Activated T-cell treated with anti-CD3 and anti-CD28 coated beads, Interleukin-2, amount 50 U/mL, for 72 hours (primary cell): Measurements from ENCODE around the gene CCR5AS.
"Not testable (repeated sequence)": the region's sequence is repeated elsewhere in the genome, so short reads cannot be mapped to it uniquely, and the experiment has no call there.

ENCODE experiments used
- ATAC-seq, 2 donors: fragments of 150-1000 bp; cut with Tn5 transposase; replicated peaks in 1 of 2; 2 replicates each; pipeline ENCODE4 v1.10.0; 2021; ENCODE audit warnings: moderate library complexity in 2 of 2, mild to moderate bottlenecking in 1 of 2
- DNase-seq, 2 donors: peaks; one replicate each; pipeline ENCODE4 v3.0.0; 2021 to 2022; ENCODE audit warnings: mixed read lengths in 1 of 2
- H3K27ac Mint-ChIP-seq: one replicate; pipeline ENCODE4 v1.8.0; 2022; ENCODE audit warnings: mild to moderate bottlenecking, moderate library complexity, mixed read lengths
- H3K27me3 Mint-ChIP-seq: one replicate; pipeline ENCODE4 v1.8.0; 2022; ENCODE audit warnings: low read depth, mixed read lengths
- H3K36me3 Mint-ChIP-seq, 2 donors: one replicate each; pipeline ENCODE4 v1.8.0; 2022; ENCODE audit warnings: mixed read lengths in 2 of 2, mild to moderate bottlenecking in 1 of 2; ENCODE audit not compliant: insufficient read depth in 2 of 2
- H3K4me1 Mint-ChIP-seq: one replicate; pipeline ENCODE4 v1.8.0; 2022; ENCODE audit warnings: low read depth, mixed read lengths
- H3K4me3 Mint-ChIP-seq, 2 donors: one replicate each; pipeline ENCODE4 v1.8.0; 2022; ENCODE audit warnings: mild to moderate bottlenecking in 2 of 2, mixed read lengths in 2 of 2, moderate library complexity in 2 of 2
- H3K9me3 Mint-ChIP-seq, 2 donors: one replicate each; pipeline ENCODE4 v1.8.0; 2022; ENCODE audit warnings: mixed read lengths in 2 of 2

Gene CCR5AS

GRCh38 chr3:46393554-46394434, 13.1 kb downstream of the CCR5AS start:
- Mint-ChIP-seq H3K27me3 (peaks cover 10% of the 10 kb centered on the region), H3K9me3 (no peaks in the 10 kb centered on the region), H3K27ac (no peak overlapping the region), H3K4me1 (peaks cover 10% of the 10 kb centered on the region), H3K4me3 (no peak overlapping the region), H3K36me3 (no peaks in the 10 kb centered on the region)
- ATAC-seq (no peak), DNase-seq (no peak)

- DNase-seq: no peak
- Mint-ChIP-seq H3K9me3 (no peaks in the 10 kb centered on the region), H3K27ac (no peak overlapping the region), H3K4me3 (no peak overlapping the region), H3K27me3 (peaks cover 10% of the 10 kb centered on the region), H3K4me1 (peaks cover 10% of the 10 kb centered on the region), H3K36me3 (no peaks in the 10 kb centered on the region)
- ATAC-seq: no peak
Measured at GRCh38 chr3:46393011-46393410, 13.9 kb downstream of the CCR5AS start.

DNA sequence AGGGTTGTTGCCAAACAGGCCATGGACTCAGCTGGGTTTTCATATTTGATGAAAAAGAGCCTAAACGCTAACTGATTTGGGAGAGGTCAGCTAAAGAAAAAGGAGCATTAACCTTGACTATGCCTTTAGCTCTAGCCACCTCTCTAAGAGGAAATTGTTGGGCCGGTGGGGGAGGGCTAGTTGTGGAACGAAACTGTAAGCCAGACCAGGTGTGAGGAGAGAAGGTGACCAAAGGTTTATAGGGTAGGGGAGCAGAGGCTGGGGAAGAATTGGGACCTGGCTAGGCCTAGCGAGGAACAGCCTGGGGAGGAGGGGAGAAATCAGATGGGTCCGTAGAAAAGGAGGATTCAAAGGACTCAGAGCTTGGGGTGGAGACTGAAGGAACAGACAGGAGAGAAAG, 15.3 kb downstream of the CCR5AS start:
- not testable (repeated sequence) for DNase-seq, H3K4me3 Mint-ChIP-seq, H3K4me1 Mint-ChIP-seq, H3K36me3 Mint-ChIP-seq, ATAC-seq, H3K9me3 Mint-ChIP-seq, H3K27ac Mint-ChIP-seq
- peaks cover 10% of the 10 kb centered on the region for H3K27me3 Mint-ChIP-seq

- H3K4me1 Mint-ChIP-seq: peaks cover 12% of the 10 kb centered on the region
- H3K9me3 Mint-ChIP-seq: no peaks in the 10 kb centered on the region
Measured at GRCh38 chr3:46389306-46389705, 17.6 kb downstream of the CCR5AS start.

DNA sequence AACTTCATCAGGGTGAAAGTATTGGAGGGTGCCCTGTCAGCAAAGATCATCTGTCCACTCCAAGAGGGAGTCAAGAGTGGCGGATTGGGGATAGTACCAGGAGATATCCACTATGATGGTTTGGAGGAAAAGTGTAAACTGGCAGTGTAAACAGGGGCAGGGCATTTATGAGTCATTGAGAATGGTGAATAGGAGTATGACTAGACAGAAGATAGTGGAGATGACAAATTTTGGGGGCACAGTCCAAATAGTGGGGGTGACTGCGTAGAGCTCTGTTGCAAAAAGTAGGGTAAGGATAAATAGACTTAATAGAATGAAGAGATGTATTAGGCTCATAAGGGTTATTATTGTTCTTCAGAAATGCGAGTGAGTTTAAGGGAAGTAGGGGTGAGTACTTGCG, 18.0 kb downstream of the CCR5AS start:
- ATAC-seq, H3K27ac Mint-ChIP-seq, DNase-seq, H3K9me3 Mint-ChIP-seq, H3K36me3 Mint-ChIP-seq, H3K4me3 Mint-ChIP-seq: not testable (repeated sequence)
- peaks cover 14% of the 10 kb centered on the region for H3K4me1 Mint-ChIP-seq
- H3K27me3 Mint-ChIP-seq: peaks cover 19% of the 10 kb centered on the region

More at GRCh38 chr3:46389306-46389705, 17.6 kb downstream of the CCR5AS start:
- no peak for ATAC-seq
- Mint-ChIP-seq H3K4me3 (no peak overlapping the region), H3K27me3 (peaks cover 16% of the 10 kb centered on the region), H3K36me3 (peaks cover 0 to 2% of the 10 kb centered on the region in 2 donors), H3K27ac (no peak overlapping the region)
- DNase-seq: no peak

DNA sequence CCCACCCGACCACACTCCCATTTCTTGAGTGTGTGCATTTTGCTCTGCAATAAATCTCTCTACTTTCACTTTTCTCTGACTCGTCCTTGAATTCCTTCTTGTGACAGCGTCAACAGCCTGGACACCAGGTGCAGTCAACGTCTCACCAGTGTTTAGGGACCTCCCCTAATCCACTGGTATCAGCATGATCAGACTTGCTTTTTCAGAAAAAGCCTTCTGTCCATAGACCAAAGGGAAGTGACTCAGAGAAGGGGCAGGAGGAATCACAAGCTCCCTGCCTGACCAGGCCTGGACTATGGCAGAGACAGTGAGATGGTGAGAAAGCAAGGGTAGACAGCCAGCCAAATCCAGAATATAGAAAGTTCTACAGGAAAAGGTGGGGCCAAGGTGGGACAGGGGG, 20.7 kb downstream of the CCR5AS start:
- no peak overlapping the region for H3K4me3 Mint-ChIP-seq
- DNase-seq (no peak), ATAC-seq (peak in 1 of 2 donors; percentile 28)
- H3K4me1 Mint-ChIP-seq: peaks cover 26% of the 10 kb centered on the region
- H3K9me3 Mint-ChIP-seq: no peaks in the 10 kb centered on the region
- no peak overlapping the region for H3K27ac Mint-ChIP-seq
- H3K27me3 Mint-ChIP-seq: peaks cover 18% of the 10 kb centered on the region
- H3K36me3 Mint-ChIP-seq: peaks cover 0 to 2% of the 10 kb centered on the region in 2 donors

GRCh38 chr3:46383951-46384330, 22.9 kb downstream of the CCR5AS start:
- H3K4me1 Mint-ChIP-seq: peaks cover 35% of the 10 kb centered on the region
- no peak overlapping the region for H3K4me3 Mint-ChIP-seq
- DNase-seq (no peak), ATAC-seq (no peak)
- peaks cover 18% of the 10 kb centered on the region for H3K27me3 Mint-ChIP-seq
- H3K36me3 Mint-ChIP-seq: peaks cover 0 to 2% of the 10 kb centered on the region in 2 donors
- H3K9me3 Mint-ChIP-seq: no peaks in the 10 kb centered on the region
- H3K27ac Mint-ChIP-seq: no peak overlapping the region

DNA sequence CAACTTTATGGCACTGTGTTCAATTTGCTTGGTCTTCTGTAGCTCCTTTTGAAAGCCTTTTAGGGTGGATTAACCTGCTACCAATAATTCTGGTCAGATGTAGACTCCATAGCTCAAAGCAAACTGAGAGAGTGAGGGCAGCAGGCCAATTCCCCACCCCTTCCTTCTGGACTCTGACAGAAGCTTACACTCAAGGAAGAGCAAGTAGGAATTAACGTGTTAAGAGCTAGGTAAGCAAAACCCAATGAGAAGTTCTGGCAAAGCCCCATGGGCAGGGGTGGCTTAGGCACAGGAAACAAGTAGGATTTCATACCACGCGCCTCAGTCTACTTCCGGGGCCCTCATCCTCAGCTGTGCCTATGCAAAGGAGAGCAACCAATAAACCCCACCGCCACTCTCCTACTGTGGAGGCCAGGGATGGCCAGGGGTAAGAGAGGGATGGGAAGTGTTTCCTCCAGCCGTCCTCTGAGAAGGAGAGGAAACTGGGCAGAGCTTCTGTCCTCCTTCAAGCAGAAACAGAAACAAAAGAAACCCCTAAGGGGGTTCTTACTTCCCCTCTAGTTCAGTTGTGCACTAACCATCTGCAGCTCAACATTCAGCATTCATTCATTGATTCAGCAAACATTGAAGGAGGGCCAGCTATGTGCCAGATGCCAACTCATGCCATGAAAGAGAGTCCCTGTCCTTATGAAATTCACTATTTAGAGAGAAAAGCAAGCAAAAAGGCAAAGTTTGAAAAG, 23.5 kb downstream of the CCR5AS start:
- Mint-ChIP-seq H3K27ac (no peak overlapping the region), H3K4me1 (peaks cover 35% of the 10 kb centered on the region), H3K27me3 (peaks cover 18% of the 10 kb centered on the region), H3K4me3 (no peak overlapping the region), H3K36me3 (peaks cover 0 to 2% of the 10 kb centered on the region in 2 donors), H3K9me3 (no peaks in the 10 kb centered on the region)
- no peak for ATAC-seq
- no peak for DNase-seq

DNA sequence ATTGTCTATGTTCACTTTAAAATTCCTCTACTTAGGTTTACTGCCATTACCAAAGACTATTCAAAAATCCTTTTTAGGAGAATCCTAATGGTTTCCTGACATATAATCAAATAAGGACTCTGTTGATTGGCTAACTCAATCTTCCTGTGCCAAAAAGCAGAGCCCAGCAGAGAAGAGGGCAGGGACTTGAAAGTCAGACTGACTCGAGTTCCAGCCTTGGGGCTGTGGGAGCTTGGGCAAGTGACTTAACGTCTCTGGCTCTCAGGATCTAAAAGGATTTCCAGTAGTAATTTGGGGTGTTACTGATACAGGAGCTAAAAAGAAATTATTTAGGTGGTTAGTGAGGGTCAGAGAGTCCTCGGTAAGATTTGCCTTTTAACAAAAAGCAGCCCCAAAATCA, 25.2 kb downstream of the CCR5AS start:
- H3K27ac Mint-ChIP-seq: no peak overlapping the region

GRCh38 chr3:46380471-46381221, 26.2 kb downstream of the CCR5AS start:
- no peaks in the 10 kb centered on the region for H3K36me3 Mint-ChIP-seq
- H3K9me3 Mint-ChIP-seq: no peaks in the 10 kb centered on the region
- DNase-seq (no peak), ATAC-seq (no peak)
- H3K27ac Mint-ChIP-seq: no peak overlapping the region
- H3K27me3 Mint-ChIP-seq: peaks cover 21% of the 10 kb centered on the region
- no peak overlapping the region for H3K4me3 Mint-ChIP-seq
- peaks cover 31% of the 10 kb centered on the region for H3K4me1 Mint-ChIP-seq

More for the DNA sequence above, 25.2 kb downstream of the CCR5AS start:
- no peak overlapping the region for H3K4me3 Mint-ChIP-seq
- ATAC-seq (no peak), DNase-seq (no peak)
- no peaks in the 10 kb centered on the region for H3K9me3 Mint-ChIP-seq
- H3K27me3 Mint-ChIP-seq: peaks cover 18% of the 10 kb centered on the region
- H3K4me1 Mint-ChIP-seq: peaks cover 35% of the 10 kb centered on the region
- H3K36me3 Mint-ChIP-seq: no peaks in the 10 kb centered on the region

DNA sequence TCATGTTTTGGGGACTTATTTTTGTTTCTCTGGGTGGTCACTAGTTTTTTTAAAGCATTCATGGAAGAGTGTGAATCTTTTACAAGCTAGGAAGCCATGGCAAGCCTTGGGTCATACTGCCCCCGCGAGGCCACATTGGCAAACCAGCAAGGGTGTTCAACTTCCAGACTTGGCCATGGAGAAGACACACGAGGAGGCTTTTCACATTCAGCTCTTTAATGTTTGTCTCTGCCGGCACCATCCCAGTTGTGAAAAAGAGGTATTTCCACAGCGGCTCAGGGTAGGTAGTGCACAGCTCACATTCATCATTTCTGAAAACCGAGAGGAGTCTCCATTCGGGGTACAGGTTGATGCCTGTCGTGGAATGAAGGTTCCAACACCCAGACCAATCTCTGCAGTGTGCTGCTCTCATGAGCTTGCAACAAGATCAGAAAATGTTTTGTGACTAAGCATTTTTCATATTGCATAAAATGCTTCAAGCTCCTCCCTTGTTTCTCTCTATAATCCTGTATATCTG, 28.4 kb downstream of the CCR5AS start:
- Mint-ChIP-seq H3K27ac (no peak overlapping the region), H3K9me3 (no peaks in the 10 kb centered on the region), H3K36me3 (no peaks in the 10 kb centered on the region), H3K27me3 (peaks cover 30% of the 10 kb centered on the region), H3K4me3 (no peak overlapping the region), H3K4me1 (peaks cover 35% of the 10 kb centered on the region)
- ATAC-seq (no peak), DNase-seq (peak; percentile 64 to 69)

GRCh38 chr3:46375814-46376213, 31.1 kb downstream of the CCR5AS start:
- H3K4me3 Mint-ChIP-seq: no peak overlapping the region
- H3K27me3 Mint-ChIP-seq: peaks cover 43% of the 10 kb centered on the region
- H3K36me3 Mint-ChIP-seq: no peaks in the 10 kb centered on the region
- no peaks in the 10 kb centered on the region for H3K9me3 Mint-ChIP-seq
- H3K27ac Mint-ChIP-seq: no peak overlapping the region
- ATAC-seq (no peak), DNase-seq (no peak)
- H3K4me1 Mint-ChIP-seq: peaks cover 31% of the 10 kb centered on the region

DNA sequence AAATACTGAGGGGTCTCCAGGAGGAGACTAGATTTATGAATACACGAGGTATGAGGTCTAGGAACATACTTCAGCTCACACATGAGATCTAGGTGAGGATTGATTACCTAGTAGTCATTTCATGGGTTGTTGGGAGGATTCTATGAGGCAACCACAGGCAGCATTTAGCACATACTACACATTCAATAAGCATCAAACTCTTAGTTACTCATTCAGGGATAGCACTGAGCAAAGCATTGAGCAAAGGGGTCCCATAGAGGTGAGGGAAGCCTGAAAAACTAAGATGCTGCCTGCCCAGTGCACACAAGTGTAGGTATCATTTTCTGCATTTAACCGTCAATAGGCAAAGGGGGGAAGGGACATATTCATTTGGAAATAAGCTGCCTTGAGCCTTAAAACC, 31.6 kb downstream of the CCR5AS start:
- peaks cover 43% of the 10 kb centered on the region for H3K27me3 Mint-ChIP-seq
- DNase-seq: peak in 1 of 2 donors; percentile 20
- no peak overlapping the region for H3K27ac Mint-ChIP-seq
- H3K9me3 Mint-ChIP-seq: no peaks in the 10 kb centered on the region
- peak; percentile 73 to 82 for ATAC-seq
- peak overlapping the region in 1 of 2 donors; percentile 5 for H3K4me3 Mint-ChIP-seq
- no peaks in the 10 kb centered on the region for H3K36me3 Mint-ChIP-seq
- H3K4me1 Mint-ChIP-seq: peaks cover 31% of the 10 kb centered on the region
